Activated CD4-positive, alpha-beta T cell treated with anti-CD3 and anti-CD28 coated beads, Interleukin-2, amount 50 U/mL, for 4 hours (primary cell): ENCODE results near the gene TP53.

ENCODE experiments used
- DNase-seq, 2 experiments: peaks; one replicate each; pipeline ENCODE4 v3.0.0-alpha.2; 2020

Gene TP53

GRCh38 chr17:7687072-7687907, at the start of gene TP53:
Gene TP53 (minus strand): TSS chr17:7687490. CDS start chr17:7676594, 10,896 bp downstream.
- DNase-seq, result peak; percentile 83 to 86

- DNase-seq, result no peak
These were observed 45.8 kb upstream of the TP53 start for GRCh38 chr17:7732981-7733539.

- no peak for DNase-seq
These were observed 42.5 kb upstream of the TP53 start for GRCh38 chr17:7729816-7730215.

- no peak for DNase-seq
These were observed 40.6 kb upstream of the TP53 start for GRCh38 chr17:7727886-7728285.

- DNase-seq, result no peak
These were observed 34.3 kb upstream of the TP53 start for GRCh38 chr17:7721612-7722011.

GRCh38 chr17:7720125-7720524, 32.8 kb upstream of the TP53 start:
- DNase-seq, result no peak

GRCh38 chr17:7719661-7720060, 32.4 kb upstream of the TP53 start:
- no peak for DNase-seq

- no peak for DNase-seq
These were observed 30.6 kb upstream of the TP53 start for GRCh38 chr17:7717756-7718350.

- DNase-seq, result no peak
These were observed 29.8 kb upstream of the TP53 start, which contains the start of gene DNAH2 for GRCh38 chr17:7716901-7717755. Gene DNAH2 (plus strand): TSS chr17:7717744. CDS start chr17:7719735, 1,991 bp downstream.

- DNase-seq, result no peak
These were observed 28.9 kb upstream of the TP53 start for GRCh38 chr17:7715936-7716886.

GRCh38 chr17:7714721-7715594, 27.7 kb upstream of the TP53 start:
- no peak for DNase-seq

GRCh38 chr17:7713782-7714181, 26.5 kb upstream of the TP53 start:
- no peak for DNase-seq

GRCh38 chr17:7712111-7712771, 25.0 kb upstream of the TP53 start:
- DNase-seq, result no peak

GRCh38 chr17:7711051-7711755, 23.9 kb upstream of the TP53 start:
- DNase-seq, result no peak

- no peak for DNase-seq
These were observed 23.0 kb upstream of the TP53 start for GRCh38 chr17:7710301-7710700.

- DNase-seq, result no peak
These were observed 21.7 kb upstream of the TP53 start for GRCh38 chr17:7709031-7709430.

- no peak for DNase-seq
These were observed 20.8 kb upstream of the TP53 start for GRCh38 chr17:7707858-7708750.

- DNase-seq, result no peak
These were observed 20.2 kb upstream of the TP53 start for GRCh38 chr17:7707446-7707845.
